GM12865 (cell line): ENCODE results near the gene LCP2.

Experiments
- DNase-seq: peaks from one replicate; pipeline ENCODE4 v3.0.0; 2010; ENCODE audit warnings: low read depth
- H3K4me3 ChIP-seq: 2 replicates; pipeline ENCODE4 v1.5.1; 2011; ENCODE audit warnings: mild to moderate bottlenecking, low read depth, low read length, control low read depth
- TF ChIP-seq, protein P1 (sequence below): IDR thresholded peaks from 2 replicates; pipeline ENCODE4 v1.5.1; 2011; ENCODE audit warnings: low read length, control low read depth, low read depth, inconsistent platforms; ENCODE audit not compliant: insufficient read depth; ENCODE audit errors: missing control alignments

The LCP2 gene

DNA sequence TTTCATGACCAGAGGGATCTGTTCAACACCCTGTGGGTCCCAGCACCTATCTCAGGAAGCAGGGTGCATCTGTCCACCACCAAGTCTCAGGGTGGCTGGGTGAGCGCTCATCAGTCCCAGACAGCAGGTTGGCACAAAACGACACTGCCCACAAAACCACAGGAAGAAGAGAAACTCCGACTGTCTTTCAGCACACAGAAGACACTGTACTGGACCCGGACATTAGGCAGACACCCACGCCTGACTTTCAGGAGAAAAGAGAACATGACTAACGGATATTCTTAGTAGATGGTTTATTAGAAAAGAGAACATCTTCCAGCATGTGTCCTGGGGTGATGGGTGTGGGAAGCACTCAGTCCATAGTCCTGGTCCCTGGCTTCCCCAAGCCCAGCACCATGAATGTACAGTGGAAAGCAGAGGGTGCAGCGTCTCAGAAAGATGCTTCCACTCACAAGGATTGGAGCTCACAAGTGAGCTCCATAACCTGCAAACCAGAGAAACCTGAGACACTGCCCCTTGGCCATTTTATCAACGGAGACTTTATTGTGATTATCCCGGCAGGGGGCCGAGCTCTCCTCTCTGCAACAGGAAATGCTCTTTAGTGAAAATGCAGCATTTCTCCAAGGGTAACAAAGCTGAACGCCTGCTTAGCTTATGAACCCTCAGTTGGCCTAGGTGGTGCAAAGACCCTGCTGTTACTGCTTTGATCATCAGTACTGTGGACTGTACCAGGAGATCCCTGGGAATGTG is 35.8 kb upstream of the LCP2 start:
- DNase-seq: peak; percentile 77
- TF ChIP-seq, protein P1, sequence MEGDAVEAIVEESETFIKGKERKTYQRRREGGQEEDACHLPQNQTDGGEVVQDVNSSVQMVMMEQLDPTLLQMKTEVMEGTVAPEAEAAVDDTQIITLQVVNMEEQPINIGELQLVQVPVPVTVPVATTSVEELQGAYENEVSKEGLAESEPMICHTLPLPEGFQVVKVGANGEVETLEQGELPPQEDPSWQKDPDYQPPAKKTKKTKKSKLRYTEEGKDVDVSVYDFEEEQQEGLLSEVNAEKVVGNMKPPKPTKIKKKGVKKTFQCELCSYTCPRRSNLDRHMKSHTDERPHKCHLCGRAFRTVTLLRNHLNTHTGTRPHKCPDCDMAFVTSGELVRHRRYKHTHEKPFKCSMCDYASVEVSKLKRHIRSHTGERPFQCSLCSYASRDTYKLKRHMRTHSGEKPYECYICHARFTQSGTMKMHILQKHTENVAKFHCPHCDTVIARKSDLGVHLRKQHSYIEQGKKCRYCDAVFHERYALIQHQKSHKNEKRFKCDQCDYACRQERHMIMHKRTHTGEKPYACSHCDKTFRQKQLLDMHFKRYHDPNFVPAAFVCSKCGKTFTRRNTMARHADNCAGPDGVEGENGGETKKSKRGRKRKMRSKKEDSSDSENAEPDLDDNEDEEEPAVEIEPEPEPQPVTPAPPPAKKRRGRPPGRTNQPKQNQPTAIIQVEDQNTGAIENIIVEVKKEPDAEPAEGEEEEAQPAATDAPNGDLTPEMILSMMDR: no peak
- no peak overlapping the region for H3K4me3 ChIP-seq

DNA sequence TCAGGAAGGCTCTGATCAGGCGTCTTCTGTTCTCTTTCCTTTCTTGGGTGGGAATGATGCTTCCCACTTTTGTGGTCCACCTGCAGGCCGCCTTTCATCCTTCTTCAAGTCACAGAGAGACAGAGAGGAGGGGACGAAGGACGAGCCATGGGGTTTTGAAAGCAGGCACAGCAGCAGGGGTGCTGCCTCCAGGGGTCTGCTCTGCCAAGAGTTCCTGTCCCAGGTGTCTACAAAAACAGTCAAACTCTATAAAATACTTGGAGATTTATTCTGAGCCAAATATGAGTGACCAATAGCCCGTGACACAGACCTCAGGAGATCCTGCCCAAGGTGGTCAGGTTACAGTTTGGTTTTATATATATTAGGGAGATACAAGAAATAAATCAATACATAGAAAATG is 34.5 kb upstream of the LCP2 start:
- TF ChIP-seq, protein P1: no peak
- no peak for DNase-seq
- peak overlapping the region; percentile 42 for H3K4me3 ChIP-seq

DNA sequence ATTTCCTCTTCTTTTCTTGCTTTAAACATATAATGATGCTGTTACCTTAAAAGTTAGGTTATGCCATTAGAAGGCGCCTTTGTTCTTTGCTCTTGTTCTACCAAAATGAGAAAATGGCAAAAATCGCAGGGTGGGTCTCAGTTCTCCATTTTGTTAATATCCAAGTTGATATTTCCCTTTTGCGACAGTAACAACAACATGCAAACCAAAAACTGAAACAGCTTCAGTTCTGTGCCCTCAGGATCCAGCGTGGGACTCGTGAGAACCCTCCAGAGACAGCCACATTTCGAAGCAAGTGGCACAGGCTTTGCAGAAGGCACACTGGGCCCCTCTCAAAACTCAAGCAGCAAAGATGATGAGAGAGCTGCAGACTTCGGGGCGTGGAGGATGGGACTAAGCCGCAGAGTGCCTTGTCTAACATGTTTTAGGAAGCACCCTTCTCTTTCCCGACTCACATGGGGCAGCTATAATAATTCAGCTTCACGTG is 33.0 kb upstream of the LCP2 start:
- DNase-seq: peak; percentile 55
- TF ChIP-seq, protein P1: no peak
- H3K4me3 ChIP-seq: peak overlapping the region; percentile 42

DNA sequence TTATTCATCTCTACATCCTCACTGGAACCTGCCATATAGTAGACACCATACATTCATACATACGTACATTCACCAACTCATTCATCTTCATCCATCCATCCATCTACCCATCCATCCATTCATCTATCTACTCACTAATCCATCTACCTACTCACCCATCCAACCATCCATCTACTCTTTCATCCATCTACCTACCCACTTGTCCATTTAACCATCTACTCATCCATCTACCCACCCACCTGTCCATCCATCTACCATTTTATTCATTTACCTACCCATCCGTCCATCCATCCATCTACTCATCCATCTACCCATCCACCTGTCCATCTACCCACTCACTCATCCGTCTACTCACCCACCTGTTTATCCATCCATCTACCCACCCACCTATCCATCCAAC is 31.9 kb upstream of the LCP2 start:
- no peak for DNase-seq
- TF ChIP-seq, protein P1: no peak
- no peak overlapping the region for H3K4me3 ChIP-seq

DNA sequence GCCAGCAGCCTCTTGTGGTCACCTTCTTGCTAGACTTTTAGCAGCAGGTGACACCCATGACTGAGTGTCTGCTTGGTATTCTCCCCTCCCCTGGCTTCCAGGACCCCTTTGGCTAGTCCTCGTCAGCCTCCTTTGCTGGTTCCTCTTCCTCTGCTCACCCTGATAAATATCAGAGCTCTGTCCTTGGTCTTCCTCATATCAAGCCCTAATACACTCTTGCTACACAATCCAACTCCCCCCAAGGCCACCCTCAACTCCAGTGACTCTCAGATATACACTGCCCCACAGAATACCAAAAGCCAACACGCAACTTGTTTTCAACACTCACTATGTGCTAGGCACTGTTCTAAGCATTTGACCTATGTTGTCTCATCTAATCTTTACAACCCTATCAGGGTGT is 30.3 kb upstream of the LCP2 start:
- no peak overlapping the region for H3K4me3 ChIP-seq
- DNase-seq: no peak
- TF ChIP-seq, protein P1: no peak

DNA sequence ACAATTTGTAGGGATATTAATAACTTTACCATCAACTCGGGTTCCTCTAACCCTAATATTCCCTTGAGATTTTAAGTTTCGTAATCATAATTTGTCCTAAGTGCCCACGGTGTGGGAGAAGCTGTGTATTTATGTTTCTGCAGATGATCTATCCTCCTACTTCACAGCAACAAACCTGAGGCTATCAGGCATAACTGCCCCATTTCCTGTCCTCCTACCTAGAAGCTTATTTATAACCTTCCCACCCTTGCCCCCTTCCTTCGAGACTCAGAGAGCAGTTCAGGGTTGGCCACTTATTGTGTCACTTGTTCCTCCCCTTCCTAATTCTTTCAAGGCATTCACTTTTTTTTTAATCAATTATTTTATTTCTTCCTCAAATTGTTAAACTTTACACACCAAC is 29.6 kb upstream of the LCP2 start:
- H3K4me3 ChIP-seq: no peak overlapping the region
- DNase-seq: peak; percentile 63
- TF ChIP-seq, protein P1: no peak

DNA sequence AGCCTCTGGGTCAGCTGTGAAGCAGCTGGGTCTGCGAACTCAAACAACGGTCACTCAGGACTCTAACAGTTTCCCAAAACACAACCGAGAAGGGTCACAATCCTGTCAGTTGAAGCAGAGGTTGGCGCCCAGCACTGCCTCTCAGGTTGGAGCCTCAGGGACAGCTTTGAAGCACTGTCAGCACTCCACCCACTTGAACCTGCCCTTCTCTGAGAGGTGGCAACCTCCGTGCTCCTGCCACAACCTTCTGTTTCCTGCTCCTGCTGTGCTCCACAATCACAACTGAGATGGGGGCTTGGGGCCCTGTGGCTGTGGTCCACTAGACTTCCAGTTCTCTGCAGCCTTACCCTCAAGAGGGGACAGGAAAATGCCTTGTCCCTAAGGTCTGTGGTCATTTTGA is 21.7 kb upstream of the LCP2 start:
- TF ChIP-seq, protein P1: no peak
- no peak overlapping the region for H3K4me3 ChIP-seq
- DNase-seq: no peak
